Activated CD8-positive, alpha-beta memory T cell treated with anti-CD3 and anti-CD28 coated beads, Interleukin-2, amount 50 U/mL, for 4 hours (primary cell): ENCODE data around the gene NFIL3.
"Not testable (repeated sequence)": the region's sequence is repeated elsewhere in the genome, so short reads cannot be mapped to it uniquely, and the experiment has no call there.

ENCODE experiments used
- DNase-seq: peaks from one replicate; pipeline ENCODE4 v3.0.0-alpha.2; 2020

NFIL3 gene

GRCh38 chr9:91391818-91392217 is 31.8 kb downstream of the NFIL3 start:
- DNase-seq = no peak

- DNase-seq = no peak
These were observed 32.2 kb downstream of the NFIL3 start for GRCh38 chr9:91391412-91391811.

GRCh38 chr9:91389686-91390085 is 33.9 kb downstream of the NFIL3 start:
- not testable (repeated sequence) for DNase-seq

- no peak for DNase-seq
These were observed 36.9 kb downstream of the NFIL3 start for GRCh38 chr9:91386765-91387164.

GRCh38 chr9:91384954-91385353 is 38.7 kb downstream of the NFIL3 start:
- no peak for DNase-seq

- DNase-seq = no peak
These were observed 40.1 kb downstream of the NFIL3 start for GRCh38 chr9:91383577-91383976.

- no peak for DNase-seq
These were observed 41.3 kb downstream of the NFIL3 start for GRCh38 chr9:91382298-91382697.

- DNase-seq = no peak
These were observed 44.2 kb downstream of the NFIL3 start for GRCh38 chr9:91379426-91379825.

- no peak for DNase-seq
These were observed 44.9 kb downstream of the NFIL3 start for GRCh38 chr9:91378695-91379127.

GRCh38 chr9:91378054-91378453 is 45.6 kb downstream of the NFIL3 start:
- not testable (repeated sequence) for DNase-seq

- DNase-seq = no peak
These were observed 47.4 kb downstream of the NFIL3 start for GRCh38 chr9:91376239-91376638.

- no peak for DNase-seq
These were observed 48.7 kb downstream of the NFIL3 start for GRCh38 chr9:91374939-91375338.

GRCh38 chr9:91371894-91372293 is 51.7 kb downstream of the NFIL3 start:
- no peak for DNase-seq

GRCh38 chr9:91370006-91370405 is 53.6 kb downstream of the NFIL3 start:
- not testable (repeated sequence) for DNase-seq

GRCh38 chr9:91364702-91365101 is 58.9 kb downstream of the NFIL3 start:
- no peak for DNase-seq

- no peak for DNase-seq
These were observed 59.6 kb downstream of the NFIL3 start for GRCh38 chr9:91364005-91364404.

- DNase-seq = no peak
These were observed 61.5 kb downstream of the NFIL3 start for GRCh38 chr9:91362051-91362611.

GRCh38 chr9:91361291-91362050 is 62.2 kb downstream of the NFIL3 start, which contains the start of gene AUH:
AUH (minus strand) TSS chr9:91361918; CDS start chr9:91361889, 29 bp downstream.
- peak; percentile 86 for DNase-seq

- no peak for DNase-seq
These were observed 62.9 kb downstream of the NFIL3 start for GRCh38 chr9:91360551-91361290.

- no peak for DNase-seq
These were observed 63.7 kb downstream of the NFIL3 start for GRCh38 chr9:91359734-91360470.

GRCh38 chr9:91359083-91359482 is 64.5 kb downstream of the NFIL3 start:
- no peak for DNase-seq
